OCI-LY3 (cell line): ENCODE data around the gene TTC39B.

ENCODE experiments used
- CTCF ChIP-seq: fragments of 200-600, 300-600 bp; sonication (generic); IDR thresholded peaks from 2 replicates; pipeline ENCODE4 v1.5.1; 2014; ENCODE audit warnings: antibody characterized with exemption, low read length, low read depth
- EZH2phosphoT487 ChIP-seq: fragments of 200-600 bp; shearing (Covaris generic); IDR thresholded peaks from 2 replicates; pipeline ENCODE4 v1.6.1; 2018; ENCODE audit warnings: antibody characterized with exemption, mixed run types, low read depth

- TF ChIP-seq CTCF, result no peak
- no peak for TF ChIP-seq EZH2phosphoT487
Observed at GRCh38 chr9:15293084-15293483, 13.9 kb downstream of the TTC39B start.
